Right atrium auricular region (tissue), 2 donors: ENCODE results near the gene PMPCA. TPM values are rescaled to one million over a fixed set of nuclear protein-coding genes. Genes with fewer than 3 reads are reported as not detected.

Experiments
- DNase-seq: peaks from one replicate; pipeline ENCODE4 v3.0.0-alpha.2; 2019; ENCODE audit warnings: low spot score
- H3K27ac ChIP-seq, 2 donors: fragments of 200-600 bp; sonication (generic); 1 replicate in 1 of 2; 2 replicates in 1 of 2; pipeline ENCODE4 v1.5.1; 2016 to 2019
- H3K27me3 ChIP-seq, 2 donors: fragments of 200-600 bp; sonication (generic); one replicate each; pipeline versions ENCODE4 v1.5.1 to v1.6.0; 2017 to 2019
- H3K36me3 ChIP-seq: fragments of 200-600 bp; sonication (generic); one replicate; pipeline ENCODE4 v1.5.1; 2016
- H3K4me1 ChIP-seq, 2 donors: fragments of 200-600 bp; sonication (generic); one replicate each; pipeline versions ENCODE4 v1.5.1 to v1.6.0; 2017 to 2019
- H3K4me3 ChIP-seq, 2 donors: fragments of 200-600 bp; sonication (generic); 1 replicate in 1 of 2; 2 replicates in 1 of 2; pipeline ENCODE4 v1.5.1; 2017 to 2019; ENCODE audit warnings: mild to moderate bottlenecking in 1 of 2, moderate library complexity in 1 of 2
- H3K9me3 ChIP-seq, 2 donors: fragments of 200-600 bp; sonication (generic); one replicate each; pipeline ENCODE4 v1.5.1; 2019
- total RNA-seq, 2 donors: library from RNA; depleted of rRNA; stranded (reverse); fragments of >200 nt; gene quantifications; one replicate each; pipeline ENCODE4 v1.1.0, GENCODE V29; 2016
- TF ChIP-seq, protein P1 (sequence below), 2 donors: fragments of 200-600 bp; sonication (generic); IDR thresholded peaks; one replicate each; pipeline ENCODE4 v1.5.1; 2019; ENCODE audit warnings: antibody characterized with exemption in 2 of 2

Gene PMPCA
- total RNA-seq, 2 donors from 2014 or later, result 40.8 to 47.4 TPM

GRCh38 chr9:136407911-136408310, 2.5 kb upstream of the PMPCA start:
- peaks cover 0 to 29% of the 10 kb centered on the region in 2 donors for H3K4me1 ChIP-seq
- TF ChIP-seq, protein P1, sequence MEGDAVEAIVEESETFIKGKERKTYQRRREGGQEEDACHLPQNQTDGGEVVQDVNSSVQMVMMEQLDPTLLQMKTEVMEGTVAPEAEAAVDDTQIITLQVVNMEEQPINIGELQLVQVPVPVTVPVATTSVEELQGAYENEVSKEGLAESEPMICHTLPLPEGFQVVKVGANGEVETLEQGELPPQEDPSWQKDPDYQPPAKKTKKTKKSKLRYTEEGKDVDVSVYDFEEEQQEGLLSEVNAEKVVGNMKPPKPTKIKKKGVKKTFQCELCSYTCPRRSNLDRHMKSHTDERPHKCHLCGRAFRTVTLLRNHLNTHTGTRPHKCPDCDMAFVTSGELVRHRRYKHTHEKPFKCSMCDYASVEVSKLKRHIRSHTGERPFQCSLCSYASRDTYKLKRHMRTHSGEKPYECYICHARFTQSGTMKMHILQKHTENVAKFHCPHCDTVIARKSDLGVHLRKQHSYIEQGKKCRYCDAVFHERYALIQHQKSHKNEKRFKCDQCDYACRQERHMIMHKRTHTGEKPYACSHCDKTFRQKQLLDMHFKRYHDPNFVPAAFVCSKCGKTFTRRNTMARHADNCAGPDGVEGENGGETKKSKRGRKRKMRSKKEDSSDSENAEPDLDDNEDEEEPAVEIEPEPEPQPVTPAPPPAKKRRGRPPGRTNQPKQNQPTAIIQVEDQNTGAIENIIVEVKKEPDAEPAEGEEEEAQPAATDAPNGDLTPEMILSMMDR (IDR thresholded peaks at IDR 0.05), result no peak
- H3K4me3 ChIP-seq, result no peak overlapping the region
- H3K27me3 ChIP-seq, result no peaks in the 10 kb centered on the region
- DNase-seq, result no peak
- H3K36me3 ChIP-seq, result peaks cover 33% of the 10 kb centered on the region
- no peak overlapping the region for H3K27ac ChIP-seq
- H3K9me3 ChIP-seq, result no peaks in the 10 kb centered on the region

GRCh38 chr9:136409557-136410455, 652 bp upstream of the PMPCA start:
- Histone ChIP-seq H3K27me3 (no peaks in the 10 kb centered on the region), H3K4me3 (peak overlapping the region; percentile 74 to 97), H3K36me3 (peaks cover 49% of the 10 kb centered on the region), H3K27ac (peak overlapping the region; percentile 68 to 70), H3K9me3 (no peaks in the 10 kb centered on the region), H3K4me1 (peaks cover 0 to 29% of the 10 kb centered on the region in 2 donors)
- TF ChIP-seq, protein P1 (IDR thresholded peaks at IDR 0.05), result no peak
- peak; percentile 62 for DNase-seq

DNA sequence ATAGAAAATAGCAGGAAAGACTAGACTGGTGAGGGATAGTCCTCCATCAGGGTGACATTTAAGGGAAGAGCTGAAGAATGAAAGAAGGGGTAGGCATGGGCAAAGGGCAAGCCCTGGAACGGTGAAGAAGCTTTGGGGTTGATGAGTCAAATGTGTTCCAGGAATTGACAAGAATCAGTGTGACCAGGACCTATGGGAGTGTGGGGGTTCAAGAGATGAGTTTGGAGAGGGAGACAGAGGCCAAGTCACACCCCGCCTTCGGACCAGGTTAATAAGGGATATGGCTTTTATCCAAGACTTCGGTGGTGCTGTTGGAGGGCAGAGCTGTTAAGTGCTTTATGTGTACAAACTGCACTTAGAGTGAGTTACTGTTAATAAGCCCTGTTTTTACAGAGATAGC, 920 bp downstream of the PMPCA start:
- no peak for DNase-seq
- H3K9me3 ChIP-seq, result no peaks in the 10 kb centered on the region
- H3K27ac ChIP-seq, result peak overlapping the region in 1 of 2 donors; percentile 87
- TF ChIP-seq, protein P1 (IDR thresholded peaks at IDR 0.05), result no peak
- peaks cover 54% of the 10 kb centered on the region for H3K36me3 ChIP-seq
- H3K4me3 ChIP-seq, result peak overlapping the region; percentile 74 to 97
- H3K27me3 ChIP-seq, result no peaks in the 10 kb centered on the region
- H3K4me1 ChIP-seq, result peaks cover 0 to 29% of the 10 kb centered on the region in 2 donors

GRCh38 chr9:136412962-136413361, 2.5 kb downstream of the PMPCA start:
- no peak for DNase-seq
- Histone ChIP-seq H3K4me3 (no peak overlapping the region), H3K27ac (no peak overlapping the region), H3K36me3 (peaks cover 57% of the 10 kb centered on the region), H3K9me3 (no peaks in the 10 kb centered on the region), H3K4me1 (peaks cover 0 to 29% of the 10 kb centered on the region in 2 donors), H3K27me3 (no peaks in the 10 kb centered on the region)
- TF ChIP-seq, protein P1 (IDR thresholded peaks at IDR 0.05), result no peak

GRCh38 chr9:136416427-136416826, 6.0 kb downstream of the PMPCA start:
- Histone ChIP-seq H3K36me3 (peaks cover 89% of the 10 kb centered on the region), H3K27ac (no peak overlapping the region), H3K27me3 (no peaks in the 10 kb centered on the region), H3K4me1 (peaks cover 0 to 7% of the 10 kb centered on the region in 2 donors), H3K4me3 (no peak overlapping the region), H3K9me3 (no peaks in the 10 kb centered on the region)
- no peak for DNase-seq
- TF ChIP-seq, protein P1 (IDR thresholded peaks at IDR 0.05), result no peak
